Osteocyte (in vitro differentiated cells): ENCODE measurements around the gene TRPM7. TPM values are rescaled to one million over a fixed set of nuclear protein-coding genes. Genes with fewer than 3 reads are reported as not detected.

Experiments
- DNase-seq: peaks from one replicate; pipeline ENCODE4 v3.0.0; 2021; ENCODE audit warnings: mixed read lengths; ENCODE audit not compliant: unreplicated experiment; ENCODE audit errors: extremely low spot score
- H3K27ac Mint-ChIP-seq: one replicate; pipeline ENCODE4 v1.8.0; 2021; ENCODE audit warnings: mild to moderate bottlenecking, mixed read lengths; ENCODE audit not compliant: unreplicated experiment
- H3K27me3 Mint-ChIP-seq: one replicate; pipeline ENCODE4 v1.8.0; 2021; ENCODE audit warnings: mixed read lengths; ENCODE audit not compliant: unreplicated experiment
- H3K36me3 Mint-ChIP-seq: one replicate; pipeline ENCODE4 v1.8.0; 2021; ENCODE audit warnings: mixed read lengths; ENCODE audit not compliant: unreplicated experiment
- H3K4me1 Mint-ChIP-seq: one replicate; pipeline ENCODE4 v1.8.0; 2021; ENCODE audit warnings: mixed read lengths; ENCODE audit not compliant: unreplicated experiment
- H3K4me3 Mint-ChIP-seq: one replicate; pipeline ENCODE4 v1.8.0; 2021; ENCODE audit warnings: mild to moderate bottlenecking, moderate library complexity, mixed read lengths; ENCODE audit not compliant: unreplicated experiment
- H3K9me3 Mint-ChIP-seq: one replicate; pipeline ENCODE4 v1.8.0; 2021; ENCODE audit warnings: mixed read lengths; ENCODE audit not compliant: unreplicated experiment
- total RNA-seq: library from RNA; stranded (reverse); gene quantifications from 2 replicates; pipeline ENCODE4 v1.2.1, GENCODE V29; 2021
- TF ChIP-seq, protein P1 (sequence below): fragments of 200-600 bp; sonication (generic); IDR thresholded peaks from 2 replicates; pipeline ENCODE4 v1.5.0; 2021; ENCODE audit warnings: antibody characterized with exemption, mild to moderate bottlenecking, moderate library complexity

TRPM7 gene
- total RNA-seq, 1 donor from 2014 or later: 53.6 TPM

DNA sequence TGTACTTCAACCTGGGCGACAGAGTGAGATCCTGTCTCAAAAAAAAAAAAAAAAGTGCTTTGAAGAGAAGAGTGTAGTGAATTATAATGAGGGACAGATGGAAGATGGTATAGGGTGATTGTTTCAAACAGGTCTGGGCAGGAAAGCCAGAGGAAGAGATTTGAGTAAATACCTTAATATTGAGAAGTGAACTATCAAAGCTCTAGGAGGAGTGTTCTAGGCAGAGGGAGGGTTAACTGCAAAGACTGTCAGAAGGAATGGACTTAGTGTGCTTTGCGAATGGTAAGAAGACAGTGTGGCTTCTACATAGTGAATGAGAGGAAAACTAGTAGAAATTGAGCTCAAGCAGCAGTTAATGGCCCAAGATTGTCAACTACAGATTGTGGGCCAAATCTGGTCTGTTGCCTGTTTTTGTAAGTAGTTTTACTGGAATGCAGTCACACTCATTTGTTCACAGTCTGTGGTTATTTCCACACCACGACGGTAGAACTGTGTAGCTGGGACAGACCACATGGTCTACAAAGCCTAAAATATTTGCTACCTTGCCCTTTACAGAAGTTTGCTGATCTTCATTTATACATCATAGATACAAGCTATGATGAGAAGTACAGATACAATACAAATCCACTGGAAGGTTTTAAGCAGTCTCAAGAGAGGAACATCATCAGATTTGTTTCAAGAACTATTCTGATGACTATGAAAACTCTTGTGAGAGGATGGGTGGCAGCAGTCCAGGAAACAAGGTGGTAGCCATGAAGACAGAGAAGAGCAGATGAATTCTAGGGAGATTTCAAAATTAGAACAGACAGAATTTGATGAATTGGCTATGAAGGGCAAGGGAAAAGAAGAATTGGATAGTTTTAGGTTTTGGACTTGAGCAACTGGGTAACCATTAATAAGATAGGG is 123.6 kb downstream of the TRPM7 start:
- Mint-ChIP-seq H3K4me1 (no peaks in the 10 kb centered on the region), H3K27me3 (no peaks in the 10 kb centered on the region), H3K4me3 (no peak overlapping the region), H3K9me3 (no peaks in the 10 kb centered on the region), H3K36me3 (peaks cover 41% of the 10 kb centered on the region), H3K27ac (no peak overlapping the region)
- TF ChIP-seq, protein P1, sequence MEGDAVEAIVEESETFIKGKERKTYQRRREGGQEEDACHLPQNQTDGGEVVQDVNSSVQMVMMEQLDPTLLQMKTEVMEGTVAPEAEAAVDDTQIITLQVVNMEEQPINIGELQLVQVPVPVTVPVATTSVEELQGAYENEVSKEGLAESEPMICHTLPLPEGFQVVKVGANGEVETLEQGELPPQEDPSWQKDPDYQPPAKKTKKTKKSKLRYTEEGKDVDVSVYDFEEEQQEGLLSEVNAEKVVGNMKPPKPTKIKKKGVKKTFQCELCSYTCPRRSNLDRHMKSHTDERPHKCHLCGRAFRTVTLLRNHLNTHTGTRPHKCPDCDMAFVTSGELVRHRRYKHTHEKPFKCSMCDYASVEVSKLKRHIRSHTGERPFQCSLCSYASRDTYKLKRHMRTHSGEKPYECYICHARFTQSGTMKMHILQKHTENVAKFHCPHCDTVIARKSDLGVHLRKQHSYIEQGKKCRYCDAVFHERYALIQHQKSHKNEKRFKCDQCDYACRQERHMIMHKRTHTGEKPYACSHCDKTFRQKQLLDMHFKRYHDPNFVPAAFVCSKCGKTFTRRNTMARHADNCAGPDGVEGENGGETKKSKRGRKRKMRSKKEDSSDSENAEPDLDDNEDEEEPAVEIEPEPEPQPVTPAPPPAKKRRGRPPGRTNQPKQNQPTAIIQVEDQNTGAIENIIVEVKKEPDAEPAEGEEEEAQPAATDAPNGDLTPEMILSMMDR: no peak
- no peak for DNase-seq

GRCh38 chr15:50558012-50558411 is 128.6 kb downstream of the TRPM7 start:
- no peaks in the 10 kb centered on the region for H3K4me1 Mint-ChIP-seq
- DNase-seq: no peak
- no peak overlapping the region for H3K4me3 Mint-ChIP-seq
- H3K9me3 Mint-ChIP-seq: no peaks in the 10 kb centered on the region
- TF ChIP-seq, protein P1: no peak
- H3K27ac Mint-ChIP-seq: no peak overlapping the region
- H3K36me3 Mint-ChIP-seq: peaks cover 46% of the 10 kb centered on the region
- no peaks in the 10 kb centered on the region for H3K27me3 Mint-ChIP-seq

DNA sequence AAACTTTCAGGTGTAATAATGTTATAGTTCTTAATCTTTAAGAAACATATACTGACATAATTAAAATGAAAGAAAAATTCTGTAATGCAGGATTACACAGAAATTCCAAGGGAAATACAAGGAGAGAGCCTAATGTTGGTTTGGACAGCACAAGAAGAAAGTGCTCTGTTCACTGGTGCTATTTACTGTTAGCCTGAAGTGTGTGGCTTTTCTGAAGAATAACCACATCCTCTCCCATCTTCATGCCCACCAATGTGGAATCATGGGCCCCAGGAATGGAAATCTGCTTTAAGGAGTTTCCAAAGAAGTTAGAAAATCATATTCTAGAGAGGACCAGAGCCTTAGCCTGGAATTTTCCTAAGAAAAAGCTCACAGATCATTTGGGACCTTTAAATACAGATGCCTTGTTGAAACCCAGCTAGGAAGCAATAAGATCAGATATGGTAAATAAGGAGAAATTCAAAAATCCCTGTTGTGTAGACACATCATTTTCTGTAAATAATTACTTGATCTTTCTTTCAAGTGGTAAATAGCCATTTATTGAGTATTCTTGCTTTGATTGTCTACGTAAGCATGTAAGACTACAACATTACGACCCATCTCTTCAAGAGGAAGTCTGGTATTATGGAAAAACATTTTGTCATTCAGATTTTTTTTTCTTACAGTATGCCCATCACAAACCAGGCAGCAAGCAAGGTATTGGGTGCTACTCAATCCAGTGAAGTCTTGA is 129.8 kb downstream of the TRPM7 start:
- Mint-ChIP-seq H3K27me3 (no peaks in the 10 kb centered on the region), H3K4me3 (no peak overlapping the region), H3K4me1 (no peaks in the 10 kb centered on the region), H3K9me3 (no peaks in the 10 kb centered on the region), H3K36me3 (peaks cover 42% of the 10 kb centered on the region), H3K27ac (no peak overlapping the region)
- DNase-seq: no peak
- TF ChIP-seq, protein P1: no peak

GRCh38 chr15:50552238-50552637 is 134.4 kb downstream of the TRPM7 start:
- Mint-ChIP-seq H3K4me3 (no peak overlapping the region), H3K4me1 (peaks cover 2% of the 10 kb centered on the region), H3K27me3 (peaks cover 2% of the 10 kb centered on the region), H3K9me3 (no peaks in the 10 kb centered on the region), H3K36me3 (peaks cover 23% of the 10 kb centered on the region), H3K27ac (no peak overlapping the region)
- no peak for DNase-seq
- TF ChIP-seq, protein P1: no peak

GRCh38 chr15:50549326-50549725 is 137.3 kb downstream of the TRPM7 start:
- TF ChIP-seq, protein P1: no peak
- Mint-ChIP-seq H3K4me3 (no peak overlapping the region), H3K27me3 (peaks cover 2% of the 10 kb centered on the region), H3K27ac (no peak overlapping the region), H3K4me1 (peaks cover 2% of the 10 kb centered on the region), H3K9me3 (no peaks in the 10 kb centered on the region), H3K36me3 (peaks cover 7% of the 10 kb centered on the region)
- DNase-seq: no peak
